ENCODE measurements around the gene PHC3. TPM values are rescaled to one million over a fixed set of nuclear protein-coding genes. Genes with fewer than 3 reads are reported as not detected.

Gene PHC3
- total and polyA plus RNA-seq, 2 experiments from 2014 or later, result 17.5 to 72.2 TPM

- WGBS, 2 experiments (ENCODE audit: low coverage in 1 of 2, low lambda C conversion rate in 2 of 2, missing lambda C conversion rate in 2 of 2), result 83 to 84% methylated on average over 3 of the region's 3 CpGs
- in situ Hi-C loops (cut with MboI), result no loop called here
- no peaks in the 10 kb centered on the region for H3K4me1 ChIP-seq (ENCODE audit: insufficient read depth)
- H3K4me2 ChIP-seq (ENCODE audit: unreplicated experiment), result no peak overlapping the region
- no peak for DNase-seq
- no peak overlapping the region for H2AFZ ChIP-seq
- no peaks in the 10 kb centered on the region for H3K9me3 ChIP-seq (ENCODE audit: low read depth)
- no peak overlapping the region for H3K27ac ChIP-seq
- H3K4me3 ChIP-seq, result no peak overlapping the region
- no peaks in the 10 kb centered on the region for H4K20me1 ChIP-seq (ENCODE audit: insufficient read depth)
- no peaks in the 10 kb centered on the region for H3K79me2 ChIP-seq (ENCODE audit: insufficient read depth)
- H3K36me3 ChIP-seq (ENCODE audit: low read depth), result no peaks in the 10 kb centered on the region
- no peaks in the 10 kb centered on the region for H3F3A ChIP-seq (ENCODE audit: insufficient read depth)
- H3K9me2 ChIP-seq (ENCODE audit: insufficient read depth), result no peaks in the 10 kb centered on the region
- no peak overlapping the region for H3K9ac ChIP-seq
- no peaks in the 10 kb centered on the region for H3K27me3 ChIP-seq (replicated peaks; ENCODE audit: insufficient read depth)
- TF ChIP-seq EZH2phosphoT487 (IDR thresholded peaks at IDR 0.05; ENCODE audit: insufficient read depth, low read depth), result no peak
- no peak for TF ChIP-seq EZH2 (IDR thresholded peaks at IDR 0.05; ENCODE audit: insufficient read depth, poor library complexity, severe bottlenecking)
These were observed 124.7 kb downstream of the PHC3 start for GRCh38 chr3:170056710-170057454.

GRCh38 chr3:170055209-170055608 is 126.3 kb downstream of the PHC3 start:
- TF ChIP-seq EZH2 (IDR thresholded peaks at IDR 0.05; ENCODE audit: insufficient read depth, poor library complexity, severe bottlenecking), result no peak
- no peak for TF ChIP-seq EZH2phosphoT487 (IDR thresholded peaks at IDR 0.05; ENCODE audit: insufficient read depth, low read depth)
- peak; percentile 57 for DNase-seq
- Histone ChIP-seq H3K27me3 (replicated peaks; ENCODE audit: insufficient read depth) (no peaks in the 10 kb centered on the region), H3K4me1 (ENCODE audit: insufficient read depth) (no peaks in the 10 kb centered on the region), H3K79me2 (ENCODE audit: insufficient read depth) (no peaks in the 10 kb centered on the region), H2AFZ (no peak overlapping the region), H3K9me2 (ENCODE audit: insufficient read depth) (no peaks in the 10 kb centered on the region), H3K4me3 (no peak overlapping the region), H3K4me2 (ENCODE audit: unreplicated experiment) (no peak overlapping the region), H4K20me1 (ENCODE audit: insufficient read depth) (no peaks in the 10 kb centered on the region), H3K9ac (no peak overlapping the region), H3K9me3 (ENCODE audit: low read depth) (no peaks in the 10 kb centered on the region), H3K36me3 (ENCODE audit: low read depth) (no peaks in the 10 kb centered on the region), H3F3A (ENCODE audit: insufficient read depth) (no peaks in the 10 kb centered on the region), H3K27ac (no peak overlapping the region)
- 68% methylated on average over 5 of the region's 5 CpGs for WGBS, 2 experiments (ENCODE audit: low coverage in 1 of 2, low lambda C conversion rate in 2 of 2, missing lambda C conversion rate in 2 of 2)
- in situ Hi-C loops (cut with MboI), result no loop called here

GRCh38 chr3:170054204-170054603 is 127.3 kb downstream of the PHC3 start:
- Histone ChIP-seq H4K20me1 (ENCODE audit: insufficient read depth) (no peaks in the 10 kb centered on the region), H3K27ac (no peak overlapping the region), H3K9me3 (ENCODE audit: low read depth) (no peaks in the 10 kb centered on the region), H3K27me3 (replicated peaks; ENCODE audit: insufficient read depth) (no peaks in the 10 kb centered on the region), H3K9me2 (ENCODE audit: insufficient read depth) (no peaks in the 10 kb centered on the region), H3F3A (ENCODE audit: insufficient read depth) (no peaks in the 10 kb centered on the region), H3K9ac (no peak overlapping the region), H3K36me3 (ENCODE audit: low read depth) (no peaks in the 10 kb centered on the region), H3K4me1 (ENCODE audit: insufficient read depth) (no peaks in the 10 kb centered on the region), H2AFZ (no peak overlapping the region), H3K4me3 (no peak overlapping the region), H3K79me2 (ENCODE audit: insufficient read depth) (no peaks in the 10 kb centered on the region), H3K4me2 (ENCODE audit: unreplicated experiment) (no peak overlapping the region)
- in situ Hi-C loops (cut with MboI), result no loop called here
- DNase-seq, result no peak
- TF ChIP-seq EZH2phosphoT487 (IDR thresholded peaks at IDR 0.05; ENCODE audit: insufficient read depth, low read depth), result no peak
- TF ChIP-seq EZH2 (IDR thresholded peaks at IDR 0.05; ENCODE audit: insufficient read depth, poor library complexity, severe bottlenecking), result no peak
- 100% methylated on average over 1 of the region's 1 CpG for WGBS, 2 experiments (ENCODE audit: low coverage in 1 of 2, low lambda C conversion rate in 2 of 2, missing lambda C conversion rate in 2 of 2)

- no peak overlapping the region for H2AFZ ChIP-seq
- no peaks in the 10 kb centered on the region for H3K9me3 ChIP-seq (ENCODE audit: low read depth)
These were observed 129.1 kb downstream of the PHC3 start for GRCh38 chr3:170052398-170052797.

More at GRCh38 chr3:170052398-170052797, 129.1 kb downstream of the PHC3 start:
- H3K4me2 ChIP-seq (ENCODE audit: unreplicated experiment), result no peak overlapping the region
- H3K27me3 ChIP-seq (replicated peaks; ENCODE audit: insufficient read depth), result no peaks in the 10 kb centered on the region
- no peaks in the 10 kb centered on the region for H3K4me1 ChIP-seq (ENCODE audit: insufficient read depth)
- H3K9ac ChIP-seq, result no peak overlapping the region
- H4K20me1 ChIP-seq (ENCODE audit: insufficient read depth), result no peaks in the 10 kb centered on the region
- no peak for DNase-seq
- no peaks in the 10 kb centered on the region for H3K36me3 ChIP-seq (ENCODE audit: low read depth)
- in situ Hi-C loops (cut with MboI), result no loop called here
- no peaks in the 10 kb centered on the region for H3K79me2 ChIP-seq (ENCODE audit: insufficient read depth)
- no peak for TF ChIP-seq EZH2 (IDR thresholded peaks at IDR 0.05; ENCODE audit: insufficient read depth, poor library complexity, severe bottlenecking)
- no peak for TF ChIP-seq EZH2phosphoT487 (IDR thresholded peaks at IDR 0.05; ENCODE audit: insufficient read depth, low read depth)
- no peaks in the 10 kb centered on the region for H3K9me2 ChIP-seq (ENCODE audit: insufficient read depth)
- H3K4me3 ChIP-seq, result no peak overlapping the region
- no peaks in the 10 kb centered on the region for H3F3A ChIP-seq (ENCODE audit: insufficient read depth)
- H3K27ac ChIP-seq, result no peak overlapping the region

Data from GM23248 (cell line).